GM18951 (cell line): ENCODE data around the gene CLDN5.

Source experiments
- POLR2A ChIP-seq: IDR thresholded peaks from 4 replicates; pipeline ENCODE4 v1.6.1; 2011; ENCODE audit warnings: mild to moderate bottlenecking; ENCODE audit not compliant: insufficient read length, insufficient read depth; ENCODE audit errors: extremely low read depth
- in situ Hi-C: fragments of 300-500 bp; cut with MboI; formaldehyde crosslinking; loops from one replicate; pipeline ENCODE4 v1.12.0; 2022; ENCODE audit warnings: low sequenced_read_pairs, mixed read lengths, inconsistent platforms; ENCODE audit not compliant: unreplicated experiment

The CLDN5 gene

GRCh38 chr22:19499880-19500242, 24.3 kb downstream of the CLDN5 start:
- in situ Hi-C loops = no loop called here

GRCh38 chr22:19499236-19499879, 24.9 kb downstream of the CLDN5 start:
- TF ChIP-seq POLR2A = no peak
- in situ Hi-C loops = no loop called here

More at GRCh38 chr22:19499880-19500242, 24.3 kb downstream of the CLDN5 start:
- no peak for TF ChIP-seq POLR2A

DNA sequence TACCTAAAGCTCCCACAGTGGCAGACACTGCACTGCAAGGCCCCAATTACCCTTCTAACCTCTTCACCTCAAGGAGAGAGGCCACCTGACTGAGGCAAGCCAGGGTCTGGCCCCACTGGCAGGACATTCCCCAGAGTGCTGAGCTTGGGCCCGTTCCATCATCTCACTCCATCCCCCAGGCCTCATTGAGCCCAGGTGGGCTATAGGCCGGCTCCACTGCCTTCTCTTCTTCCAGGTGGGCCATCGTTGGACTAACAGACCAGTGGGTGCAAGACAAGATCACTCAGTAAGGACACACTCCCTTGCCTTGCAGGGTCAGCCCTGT, 25.4 kb downstream of the CLDN5 start:
- in situ Hi-C loops = no loop called here
- no peak for TF ChIP-seq POLR2A

GRCh38 chr22:19498154-19498865, 25.9 kb downstream of the CLDN5 start:
- TF ChIP-seq POLR2A = no peak
- in situ Hi-C loops = no loop called here

GRCh38 chr22:19497245-19497644, 27.0 kb downstream of the CLDN5 start:
- TF ChIP-seq POLR2A = no peak
- in situ Hi-C loops = no loop called here

- in situ Hi-C loops = no loop called here
- no peak for TF ChIP-seq POLR2A
Observed at GRCh38 chr22:19496324-19496630, 27.9 kb downstream of the CLDN5 start.

GRCh38 chr22:19495562-19496323, 28.5 kb downstream of the CLDN5 start:
- TF ChIP-seq POLR2A = no peak
- in situ Hi-C loops = no loop called here

DNA sequence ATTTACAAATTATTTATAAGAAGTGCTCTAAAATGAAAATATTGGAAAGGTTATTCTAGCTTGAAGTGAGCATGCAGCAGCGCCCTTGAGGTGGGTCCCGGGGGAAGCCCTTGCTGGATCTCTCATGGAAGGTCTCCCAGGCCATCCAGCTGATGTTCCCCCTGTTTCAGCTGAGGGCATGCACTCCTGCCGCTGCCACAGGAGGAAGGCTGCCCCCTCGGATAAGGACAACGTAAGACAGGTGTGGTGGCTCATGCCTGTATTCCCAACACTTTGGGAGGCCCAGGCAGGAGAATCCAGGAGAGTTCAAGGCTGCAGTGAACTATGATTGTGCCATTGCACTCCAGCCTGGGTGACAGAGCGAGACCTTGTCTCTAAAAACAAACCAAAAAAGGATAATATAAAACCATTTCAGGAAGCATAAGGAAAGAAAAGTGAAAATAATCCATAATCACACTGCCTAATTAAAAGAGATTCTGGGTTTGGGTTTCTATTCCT, 29.5 kb downstream of the CLDN5 start:
- in situ Hi-C loops = no loop called here
- TF ChIP-seq POLR2A = no peak

DNA sequence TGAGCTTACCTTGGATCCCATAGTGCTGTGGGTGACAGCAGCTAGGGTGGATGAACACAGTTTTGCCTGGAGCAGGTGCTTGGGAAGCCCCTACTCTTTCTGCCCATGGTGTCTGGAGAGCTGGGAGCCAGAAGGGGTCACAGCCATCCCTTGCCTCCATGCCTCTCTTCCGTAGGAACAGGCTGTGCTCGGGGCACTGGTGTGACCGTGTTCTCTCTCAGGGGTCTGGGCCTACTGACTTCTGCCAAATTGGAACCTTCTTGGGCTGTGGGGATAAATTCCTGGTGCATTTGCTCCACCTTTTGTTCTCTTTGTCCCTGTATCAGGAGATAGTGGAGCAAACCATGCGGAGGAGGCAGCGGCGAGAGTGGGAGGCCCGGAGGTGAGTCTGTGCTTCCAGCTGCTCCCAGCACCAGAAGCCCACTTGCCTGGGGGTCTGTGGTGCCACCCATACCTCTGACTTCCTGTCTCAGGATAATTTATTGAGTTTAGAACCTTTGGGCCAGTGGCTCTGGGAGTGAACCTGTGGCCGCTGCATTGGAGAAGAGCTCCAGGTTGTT, 30.1 kb downstream of the CLDN5 start:
- in situ Hi-C loops = no loop called here

DNA sequence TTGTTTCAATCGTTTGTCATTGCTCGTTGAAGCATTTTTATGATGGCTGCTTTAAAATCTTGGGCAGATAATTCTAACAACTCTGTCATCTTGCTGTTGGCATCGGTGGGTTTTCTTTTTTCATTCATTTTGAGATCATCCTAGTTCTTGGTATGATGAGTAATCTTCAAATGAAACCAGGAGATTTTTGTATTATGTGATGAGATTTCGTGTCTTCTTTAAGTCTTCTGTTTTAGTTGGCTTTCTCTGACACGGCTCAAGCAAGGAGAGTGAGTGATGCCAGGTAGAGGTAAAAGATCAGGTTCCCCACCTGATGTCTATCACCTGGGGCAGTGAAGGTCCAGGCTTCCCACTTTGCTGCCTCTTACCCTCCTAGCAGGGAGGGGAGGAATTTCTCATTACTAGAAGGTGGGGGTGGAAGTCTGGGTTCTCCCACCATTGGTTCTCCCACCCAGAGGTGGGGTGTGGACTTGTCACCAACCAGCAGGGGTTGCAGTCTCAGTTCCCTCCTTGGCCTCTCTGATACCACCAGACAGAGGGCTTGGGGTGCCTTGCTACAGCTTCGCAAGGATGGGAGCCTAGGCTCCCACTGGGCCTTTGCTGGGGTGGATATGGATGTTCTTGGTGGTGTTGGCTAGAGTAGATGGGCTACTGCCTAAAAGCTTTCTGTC, 31.6 kb downstream of the CLDN5 start:
- no peak for TF ChIP-seq POLR2A
- in situ Hi-C loops = no loop called here

More for the DNA sequence above, 30.1 kb downstream of the CLDN5 start:
- no peak for TF ChIP-seq POLR2A

GRCh38 chr22:19490628-19491230, 33.5 kb downstream of the CLDN5 start:
- in situ Hi-C loops = no loop called here
- no peak for TF ChIP-seq POLR2A

GRCh38 chr22:19488884-19489843, 35.0 kb downstream of the CLDN5 start:
- no peak for TF ChIP-seq POLR2A
- in situ Hi-C loops = no loop called here

- in situ Hi-C loops = no loop called here
- TF ChIP-seq POLR2A = no peak
Observed at GRCh38 chr22:19488285-19488684, 35.9 kb downstream of the CLDN5 start.
